ENCODE measurements around the gene KCNE3. TPM values are rescaled to one million over a fixed set of nuclear protein-coding genes. Genes with fewer than 3 reads are reported as not detected.

The KCNE3 gene
- total RNA-seq, 1 experiment from 2014 or later, result 0.52 TPM

DNA sequence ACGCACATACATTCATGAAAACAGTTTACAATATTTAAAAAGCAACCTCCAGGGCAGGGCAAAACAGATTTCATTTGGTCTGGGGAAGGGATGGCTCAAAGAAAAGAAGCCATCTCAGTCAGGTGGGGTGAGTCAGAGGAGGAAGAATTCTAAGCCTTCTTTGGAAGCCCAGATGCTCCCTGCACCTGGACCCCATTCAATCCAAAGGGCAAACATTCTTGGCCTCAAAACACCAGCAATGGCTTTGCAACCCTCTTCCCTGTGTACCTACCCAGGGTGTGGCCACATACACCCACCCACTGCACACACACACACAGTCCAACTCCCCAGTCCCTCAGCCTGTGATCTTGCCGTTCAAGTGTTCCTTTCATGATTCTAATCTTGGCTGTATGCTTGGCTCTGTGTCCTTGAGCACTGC lies 2.0 kb downstream of the KCNE3 start:
- Histone ChIP-seq H3K4me2 (0 out of 2 replicates have a peak overlapping the region, but pooled peaks have one; percentile 26), H2AFZ (no peak overlapping the region; the same call in 1 of the 2 replicates), H4K20me1 (ENCODE audit: insufficient read depth) (no peaks in the 10 kb centered on the region), H3F3A (ENCODE audit: insufficient read depth, low read depth) (no peaks in the 10 kb centered on the region; the same call in 1 of the 2 replicates), H3K79me2 (ENCODE audit: low read depth) (no peaks in the 10 kb centered on the region), H3K4me1 (replicated peaks; ENCODE audit: insufficient read depth) (peaks cover 29% of the 10 kb centered on the region), H3K9me3 (ENCODE audit: insufficient read depth, low read depth) (no peaks in the 10 kb centered on the region), H3K36me3 (ENCODE audit: low read depth) (no peaks in the 10 kb centered on the region), H3K9me2 (ENCODE audit: insufficient read depth) (no peaks in the 10 kb centered on the region), H3K27ac (no peak overlapping the region), H3K27me3 (ENCODE audit: insufficient read depth, low read depth) (no peaks in the 10 kb centered on the region), H3K4me3 (no peak overlapping the region)
- CTCF ChIA-PET, result no interaction called here
- BruUV-seq (replicated peaks), result no TSS peak
- TF ChIP-seq, protein P1, sequence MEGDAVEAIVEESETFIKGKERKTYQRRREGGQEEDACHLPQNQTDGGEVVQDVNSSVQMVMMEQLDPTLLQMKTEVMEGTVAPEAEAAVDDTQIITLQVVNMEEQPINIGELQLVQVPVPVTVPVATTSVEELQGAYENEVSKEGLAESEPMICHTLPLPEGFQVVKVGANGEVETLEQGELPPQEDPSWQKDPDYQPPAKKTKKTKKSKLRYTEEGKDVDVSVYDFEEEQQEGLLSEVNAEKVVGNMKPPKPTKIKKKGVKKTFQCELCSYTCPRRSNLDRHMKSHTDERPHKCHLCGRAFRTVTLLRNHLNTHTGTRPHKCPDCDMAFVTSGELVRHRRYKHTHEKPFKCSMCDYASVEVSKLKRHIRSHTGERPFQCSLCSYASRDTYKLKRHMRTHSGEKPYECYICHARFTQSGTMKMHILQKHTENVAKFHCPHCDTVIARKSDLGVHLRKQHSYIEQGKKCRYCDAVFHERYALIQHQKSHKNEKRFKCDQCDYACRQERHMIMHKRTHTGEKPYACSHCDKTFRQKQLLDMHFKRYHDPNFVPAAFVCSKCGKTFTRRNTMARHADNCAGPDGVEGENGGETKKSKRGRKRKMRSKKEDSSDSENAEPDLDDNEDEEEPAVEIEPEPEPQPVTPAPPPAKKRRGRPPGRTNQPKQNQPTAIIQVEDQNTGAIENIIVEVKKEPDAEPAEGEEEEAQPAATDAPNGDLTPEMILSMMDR (conservative IDR thresholded peaks at IDR 0.05), result no peak
- no peak for TF ChIP-seq EZH2 (IDR thresholded peaks at IDR 0.05; ENCODE audit: low read depth)
- intact Hi-C loops (cut with micrococcal nuclease; ENCODE audit: unreplicated experiment), result no loop called here
- DNase-seq, result peak; percentile 55 to 69
- POLR2A ChIA-PET (ENCODE audit: unreplicated experiment), result no interaction called here

GRCh38 chr11:74464746-74465145 lies 2.6 kb downstream of the KCNE3 start:
- no peak for TF ChIP-seq EZH2 (IDR thresholded peaks at IDR 0.05; ENCODE audit: low read depth)
- TF ChIP-seq, protein P1 (conservative IDR thresholded peaks at IDR 0.05), result no peak
- ChIA-PET POLR2A (ENCODE audit: unreplicated experiment) (no interaction called here), CTCF (interaction anchor here (0.6 kb wide), 1 partner anchor 171 kb away, joined by 3 read pairs; no protein-coding TSS in a partner anchor)

GRCh38 chr11:74463216-74463615 lies 4.1 kb downstream of the KCNE3 start:
- H3K79me2 ChIP-seq (ENCODE audit: low read depth), result no peaks in the 10 kb centered on the region
- no peaks in the 10 kb centered on the region for H4K20me1 ChIP-seq (ENCODE audit: insufficient read depth)
- no peaks in the 10 kb centered on the region; the same call in 1 of the 2 replicates for H3F3A ChIP-seq (ENCODE audit: insufficient read depth, low read depth)
- intact Hi-C loops (cut with micrococcal nuclease; ENCODE audit: unreplicated experiment), result no loop called here
- peaks cover 36% of the 10 kb centered on the region for H3K4me1 ChIP-seq (replicated peaks; ENCODE audit: insufficient read depth)
- H2AFZ ChIP-seq, result no peak overlapping the region
- DNase-seq, result no peak
- H3K9me2 ChIP-seq (ENCODE audit: insufficient read depth), result no peaks in the 10 kb centered on the region
- no peak overlapping the region for H3K4me3 ChIP-seq
- CTCF ChIA-PET, result no interaction called here
- H3K27me3 ChIP-seq (ENCODE audit: insufficient read depth, low read depth), result no peaks in the 10 kb centered on the region
- no peak overlapping the region for H3K27ac ChIP-seq
- POLR2A ChIA-PET (ENCODE audit: unreplicated experiment), result interaction anchor here (0.5 kb wide), 1 partner anchor 122 kb away, joined by 5 read pairs; no protein-coding TSS in a partner anchor
- no peak for TF ChIP-seq EZH2 (IDR thresholded peaks at IDR 0.05; ENCODE audit: low read depth)
- TF ChIP-seq, protein P1 (conservative IDR thresholded peaks at IDR 0.05), result no peak
- no peak overlapping the region for H3K4me2 ChIP-seq
- no TSS peak for BruUV-seq (replicated peaks)
- no peaks in the 10 kb centered on the region for H3K9me3 ChIP-seq (ENCODE audit: insufficient read depth, low read depth)
- H3K36me3 ChIP-seq (ENCODE audit: low read depth), result no peaks in the 10 kb centered on the region

More at GRCh38 chr11:74464746-74465145, 2.6 kb downstream of the KCNE3 start:
- H3K79me2 ChIP-seq (ENCODE audit: low read depth), result no peaks in the 10 kb centered on the region
- H3F3A ChIP-seq (ENCODE audit: insufficient read depth, low read depth), result no peaks in the 10 kb centered on the region; the same call in 1 of the 2 replicates
- H3K9me2 ChIP-seq (ENCODE audit: insufficient read depth), result no peaks in the 10 kb centered on the region
- H3K4me2 ChIP-seq, result no peak overlapping the region
- no peaks in the 10 kb centered on the region for H3K27me3 ChIP-seq (ENCODE audit: insufficient read depth, low read depth)
- BruUV-seq (replicated peaks), result no TSS peak
- H4K20me1 ChIP-seq (ENCODE audit: insufficient read depth), result no peaks in the 10 kb centered on the region
- H3K4me1 ChIP-seq (replicated peaks; ENCODE audit: insufficient read depth), result peaks cover 35% of the 10 kb centered on the region
- intact Hi-C loops (cut with micrococcal nuclease; ENCODE audit: unreplicated experiment), result no loop called here
- H3K36me3 ChIP-seq (ENCODE audit: low read depth), result no peaks in the 10 kb centered on the region
- DNase-seq, result no peak
- no peak overlapping the region for H3K4me3 ChIP-seq
- H2AFZ ChIP-seq, result no peak overlapping the region
- no peaks in the 10 kb centered on the region for H3K9me3 ChIP-seq (ENCODE audit: insufficient read depth, low read depth)
- H3K27ac ChIP-seq, result no peak overlapping the region
